Natural killer cell (primary cell): ENCODE results near the gene GALR2. TPM values are rescaled to one million over a fixed set of nuclear protein-coding genes. Genes with fewer than 3 reads are reported as not detected.

Experiments used
- ATAC-seq, 3 donors: fragments of 150-1000 bp in 2 of 3; fragments of 200-7000 bp in 1 of 3; cut with Tn5 transposase; 1 replicate in 1 of 3; 2 replicates in 2 of 3; pipeline ENCODE4 v1.10.0; 2021; ENCODE audit warnings: mild to moderate bottlenecking in 2 of 3, moderate library complexity in 2 of 3
- DNase-seq, 2 donors: peaks; one replicate each; pipeline versions ENCODE4 v3.0.0 to v3.0.0-alpha.2; 2013 to 2021; ENCODE audit warnings: mixed read lengths in 1 of 2
- H3K27ac ChIP-seq: one replicate; pipeline ENCODE4 v1.5.1; 2013; ENCODE audit warnings: mild to moderate bottlenecking, low read length
- H3K27me3 ChIP-seq: one replicate; pipeline ENCODE4 v1.6.1; 2013; ENCODE audit warnings: low read length; ENCODE audit not compliant: control insufficient read depth, insufficient read depth
- H3K36me3 ChIP-seq: one replicate; pipeline ENCODE4 v1.6.1; 2013; ENCODE audit warnings: low read length; ENCODE audit not compliant: control insufficient read depth, insufficient read depth
- H3K4me1 ChIP-seq: one replicate; pipeline ENCODE4 v1.6.1; 2013; ENCODE audit warnings: low read length; ENCODE audit not compliant: control insufficient read depth, insufficient read depth
- H3K4me3 ChIP-seq: one replicate; pipeline ENCODE4 v1.5.1; 2013; ENCODE audit warnings: low read length
- H3K9me3 ChIP-seq: one replicate; pipeline ENCODE4 v1.6.1; 2013; ENCODE audit warnings: low read length; ENCODE audit not compliant: control insufficient read depth, insufficient read depth
- H3K27ac Mint-ChIP-seq, 2 donors: one replicate each; pipeline ENCODE4 v1.8.0; 2022; ENCODE audit warnings: mild to moderate bottlenecking in 2 of 2, mixed read lengths in 2 of 2, moderate library complexity in 1 of 2
- H3K27me3 Mint-ChIP-seq, 2 donors: one replicate each; pipeline ENCODE4 v1.8.0; 2022; ENCODE audit warnings: low read depth in 2 of 2, mixed read lengths in 2 of 2
- H3K36me3 Mint-ChIP-seq: one replicate; pipeline ENCODE4 v1.8.0; 2022; ENCODE audit warnings: mixed read lengths
- H3K4me1 Mint-ChIP-seq, 2 donors: one replicate each; pipeline ENCODE4 v1.8.0; 2022; ENCODE audit warnings: mixed read lengths in 2 of 2
- H3K4me3 Mint-ChIP-seq: one replicate; pipeline ENCODE4 v1.8.0; 2022; ENCODE audit warnings: mild to moderate bottlenecking, moderate library complexity, mixed read lengths
- H3K9me3 Mint-ChIP-seq, 2 donors: one replicate each; pipeline ENCODE4 v1.8.0; 2022; ENCODE audit warnings: mixed read lengths in 2 of 2
- WGBS: methylation state at CpG from one replicate; pipeline ENCODE4 v1.1.7; 2013; ENCODE audit warnings: missing lambda C conversion rate; ENCODE audit not compliant: insufficient coverage; 5-methylcytosine and 5-hydroxymethylcytosine counted together
- intact Hi-C: fragments of 100-400 bp; cut with micrococcal nuclease; formaldehyde crosslinking; loops from one replicate; pipeline ENCODE4 v1.14.2; 2022
- total RNA-seq, 4 donors: library from RNA; stranded (reverse); fragments of 120-200 nt in 1 of 4; gene quantifications; one replicate each; pipeline versions ENCODE4 v1.2.3 to v1.2.4, GENCODE V29; 2013 to 2022
- TF ChIP-seq, protein P1 (sequence below): fragments of 200-600 bp; IDR thresholded peaks from one replicate; pipeline ENCODE4 v1.8.0; 2022; ENCODE audit warnings: antibody characterized with exemption

GALR2 gene
- total RNA-seq, 3 donors from 2014 or later (not counting 1 experiment from before 2014, with no cell fraction given): 0.27 to 0.53 TPM; not detected in 1

GRCh38 chr17:76049836-76050537 lies 24.6 kb upstream of the GALR2 start:
- no peak overlapping the region for H3K27ac ChIP-seq

GRCh38 chr17:76050538-76051467 lies 23.8 kb upstream of the GALR2 start:
- no peak for ATAC-seq
- TF ChIP-seq, protein P1, sequence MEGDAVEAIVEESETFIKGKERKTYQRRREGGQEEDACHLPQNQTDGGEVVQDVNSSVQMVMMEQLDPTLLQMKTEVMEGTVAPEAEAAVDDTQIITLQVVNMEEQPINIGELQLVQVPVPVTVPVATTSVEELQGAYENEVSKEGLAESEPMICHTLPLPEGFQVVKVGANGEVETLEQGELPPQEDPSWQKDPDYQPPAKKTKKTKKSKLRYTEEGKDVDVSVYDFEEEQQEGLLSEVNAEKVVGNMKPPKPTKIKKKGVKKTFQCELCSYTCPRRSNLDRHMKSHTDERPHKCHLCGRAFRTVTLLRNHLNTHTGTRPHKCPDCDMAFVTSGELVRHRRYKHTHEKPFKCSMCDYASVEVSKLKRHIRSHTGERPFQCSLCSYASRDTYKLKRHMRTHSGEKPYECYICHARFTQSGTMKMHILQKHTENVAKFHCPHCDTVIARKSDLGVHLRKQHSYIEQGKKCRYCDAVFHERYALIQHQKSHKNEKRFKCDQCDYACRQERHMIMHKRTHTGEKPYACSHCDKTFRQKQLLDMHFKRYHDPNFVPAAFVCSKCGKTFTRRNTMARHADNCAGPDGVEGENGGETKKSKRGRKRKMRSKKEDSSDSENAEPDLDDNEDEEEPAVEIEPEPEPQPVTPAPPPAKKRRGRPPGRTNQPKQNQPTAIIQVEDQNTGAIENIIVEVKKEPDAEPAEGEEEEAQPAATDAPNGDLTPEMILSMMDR: no peak
- Mint-ChIP-seq H3K4me3 (no peak overlapping the region), H3K4me1 (peaks cover 0 to 15% of the 10 kb centered on the region in 2 donors), H3K36me3 (peaks cover 28% of the 10 kb centered on the region), H3K27me3 (no peaks in the 10 kb centered on the region), H3K27ac (peak overlapping the region in 1 of 2 donors; percentile 22), H3K9me3 (no peaks in the 10 kb centered on the region)
- intact Hi-C loops: no loop called here
- H3K4me1 ChIP-seq: no peaks in the 10 kb centered on the region
- no peak overlapping the region for H3K4me3 ChIP-seq
- no peak overlapping the region for H3K27ac ChIP-seq
- H3K27me3 ChIP-seq: no peaks in the 10 kb centered on the region
- H3K36me3 ChIP-seq: peaks cover 76% of the 10 kb centered on the region
- no peak for DNase-seq
- WGBS: 94% methylated on average over 11 of the region's 11 CpGs
- H3K9me3 ChIP-seq: no peaks in the 10 kb centered on the region

More at GRCh38 chr17:76049836-76050537, 24.6 kb upstream of the GALR2 start:
- H3K27me3 ChIP-seq: no peaks in the 10 kb centered on the region
- Mint-ChIP-seq H3K4me3 (no peak overlapping the region), H3K4me1 (peaks cover 0 to 15% of the 10 kb centered on the region in 2 donors), H3K36me3 (peaks cover 28% of the 10 kb centered on the region), H3K27me3 (no peaks in the 10 kb centered on the region), H3K27ac (peak overlapping the region in 1 of 2 donors; percentile 33), H3K9me3 (no peaks in the 10 kb centered on the region)
- TF ChIP-seq, protein P1: no peak
- H3K9me3 ChIP-seq: no peaks in the 10 kb centered on the region
- H3K4me1 ChIP-seq: no peaks in the 10 kb centered on the region
- ATAC-seq (no peak), DNase-seq (no peak)
- peaks cover 79% of the 10 kb centered on the region for H3K36me3 ChIP-seq
- no peak overlapping the region for H3K4me3 ChIP-seq
- intact Hi-C loops: no loop called here
- 97% methylated on average over 15 of the region's 15 CpGs for WGBS

- Histone ChIP-seq H3K4me1 (no peaks in the 10 kb centered on the region), H3K36me3 (peaks cover 76% of the 10 kb centered on the region), H3K27me3 (no peaks in the 10 kb centered on the region), H3K27ac (no peak overlapping the region), H3K4me3 (no peak overlapping the region), H3K9me3 (no peaks in the 10 kb centered on the region)
- no peaks in the 10 kb centered on the region for H3K9me3 Mint-ChIP-seq
- TF ChIP-seq, protein P1: no peak
- WGBS: 95% methylated on average over 4 of the region's 6 CpGs
- H3K4me3 Mint-ChIP-seq: no peak overlapping the region
- peaks cover 0 to 15% of the 10 kb centered on the region in 2 donors for H3K4me1 Mint-ChIP-seq
- no peaks in the 10 kb centered on the region for H3K27me3 Mint-ChIP-seq
- H3K36me3 Mint-ChIP-seq: peaks cover 35% of the 10 kb centered on the region
- DNase-seq (no peak), ATAC-seq (no peak)
- intact Hi-C loops: no loop called here
- peak overlapping the region in 1 of 2 donors; percentile 22 for H3K27ac Mint-ChIP-seq
Measured at GRCh38 chr17:76051561-76051960, 23.0 kb upstream of the GALR2 start.
